GM21390 (cell line): Measurements from ENCODE around the gene ADCY1.
A peak's percentile ranks its signal among the peaks of the same experiment; 100 is the strongest.
"Not testable (repeated sequence)": the region's sequence is repeated elsewhere in the genome, so short reads cannot be mapped to it uniquely, and the experiment has no call there.

ENCODE experiments used
- ATAC-seq: cut with Tn5 transposase; IDR thresholded peaks from one replicate; pipeline ENCODE4 v1.9.1; 2021; ENCODE audit not compliant: unreplicated experiment

ADCY1 gene

DNA sequence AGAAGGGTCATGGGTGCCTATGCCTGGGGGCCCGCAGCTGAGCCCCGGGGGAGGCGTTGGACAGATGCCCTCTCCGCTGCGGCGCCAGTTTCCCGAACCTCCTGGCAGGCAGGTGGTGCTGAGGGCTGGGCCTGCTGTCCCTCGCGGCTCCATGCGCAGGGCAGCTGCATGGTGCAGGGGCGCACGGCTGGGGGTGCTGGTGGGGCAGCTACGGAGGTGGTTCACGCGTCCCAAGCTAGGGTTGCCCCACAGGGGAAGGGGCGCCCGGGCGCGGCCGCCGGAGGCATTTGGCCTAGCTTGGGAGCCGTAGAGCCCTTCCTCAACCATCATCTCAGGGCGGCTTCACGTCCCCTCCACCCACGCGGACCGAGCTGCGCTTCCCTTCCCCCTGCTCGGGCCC lies 152.7 kb downstream of the ADCY1 start:
- ATAC-seq, result no peak

- ATAC-seq, result not testable (repeated sequence)
Observed at GRCh38 chr7:45731692-45732443, 157.7 kb downstream of the ADCY1 start.

- not testable (repeated sequence) for ATAC-seq
Observed at GRCh38 chr7:45738920-45739319, 164.8 kb downstream of the ADCY1 start.

DNA sequence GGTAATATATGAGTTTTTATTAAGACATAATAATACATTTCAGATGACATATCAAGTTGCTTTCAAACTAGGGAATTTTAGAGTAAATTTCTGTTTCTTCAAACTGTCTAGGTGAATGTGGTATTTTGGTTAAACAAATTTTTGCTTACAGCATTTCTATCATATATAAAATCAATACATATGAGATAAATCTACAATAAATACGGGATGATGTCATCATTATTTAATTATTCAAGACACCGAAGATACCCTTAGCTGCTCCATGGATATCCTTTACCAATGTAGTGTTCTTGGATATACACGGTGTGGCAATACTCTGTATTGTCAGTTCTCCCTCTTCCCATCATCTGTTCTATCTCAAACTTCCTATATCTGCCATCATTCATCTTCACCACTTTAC lies 166.4 kb downstream of the ADCY1 start:
- ATAC-seq, result not testable (repeated sequence)

DNA sequence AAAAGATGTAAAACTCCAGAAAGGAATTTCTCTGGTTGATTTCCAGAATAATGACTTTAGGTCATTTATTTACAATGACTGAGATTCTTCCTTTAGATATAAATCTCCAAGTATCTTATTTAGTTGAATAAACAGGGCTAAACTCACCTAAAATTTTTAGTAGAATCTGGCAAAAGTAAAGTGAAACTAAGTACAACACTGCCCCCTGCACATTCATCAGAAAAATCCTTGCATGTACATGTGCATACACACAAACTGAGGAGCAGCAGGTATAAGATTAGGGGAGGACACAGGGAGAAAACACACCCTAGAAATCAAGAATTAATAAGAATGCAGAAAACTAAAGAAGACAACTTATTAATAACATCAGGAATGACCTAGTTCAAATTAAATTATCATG lies 174.8 kb downstream of the ADCY1 start:
- ATAC-seq, result not testable (repeated sequence)

DNA sequence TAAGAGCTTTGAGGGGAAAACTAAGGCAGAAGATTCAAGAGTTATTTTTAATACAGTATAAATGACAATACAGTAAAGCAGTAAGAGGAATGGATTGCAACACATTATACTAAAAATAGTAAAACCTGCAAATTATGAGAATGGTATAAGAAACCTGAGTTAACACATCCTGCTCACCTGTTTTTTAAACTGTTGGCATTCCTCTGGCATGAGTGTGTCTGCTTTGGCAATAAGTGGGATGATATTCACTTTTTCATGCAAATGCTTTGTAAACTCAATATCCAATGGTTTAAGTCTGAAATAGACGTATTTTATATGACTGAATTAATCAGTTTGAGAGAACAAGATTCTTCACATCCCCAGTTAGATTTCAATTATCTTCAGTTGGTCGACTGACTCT lies 177.2 kb downstream of the ADCY1 start:
- ATAC-seq, result not testable (repeated sequence)

DNA sequence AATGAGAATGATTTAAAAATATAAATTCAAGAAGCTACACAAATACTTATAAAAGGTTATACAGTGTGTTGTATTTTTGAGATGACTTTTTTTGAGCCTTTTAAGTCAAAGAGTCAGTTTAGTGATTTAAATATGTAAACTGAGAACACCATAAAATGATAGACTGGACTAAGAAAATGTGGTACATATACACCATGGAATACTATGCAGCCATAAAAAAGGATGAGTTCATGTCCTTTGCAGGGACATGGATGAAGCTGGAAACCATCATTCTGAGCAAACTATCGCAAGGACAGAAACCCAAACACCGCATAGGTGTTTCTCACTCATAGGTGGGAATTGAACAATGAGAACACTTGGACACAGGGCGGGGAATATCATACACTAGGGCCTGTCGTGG lies 182.2 kb downstream of the ADCY1 start:
- not testable (repeated sequence) for ATAC-seq

- ATAC-seq, result not testable (repeated sequence)
Observed at GRCh38 chr7:45756757-45757156, 182.6 kb downstream of the ADCY1 start.

DNA sequence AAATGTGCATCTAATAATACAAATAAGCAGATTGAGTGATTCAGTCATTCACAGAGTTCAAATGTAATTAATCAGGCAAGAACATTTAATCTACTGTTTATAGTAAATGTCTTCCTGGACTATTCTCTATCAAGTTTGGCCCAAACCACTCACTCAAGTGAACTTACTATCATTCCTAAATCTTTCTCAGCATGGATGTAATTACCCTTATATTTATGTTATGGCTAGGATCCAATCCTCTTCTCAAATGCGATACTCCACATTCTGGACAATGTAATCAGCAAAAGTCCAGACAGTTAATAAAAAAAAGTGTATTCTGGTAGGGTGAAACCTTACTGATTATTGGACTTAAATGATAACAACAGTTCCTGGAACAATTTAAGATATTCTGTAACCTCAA lies 185.3 kb downstream of the ADCY1 start:
- ATAC-seq, result not testable (repeated sequence)

DNA sequence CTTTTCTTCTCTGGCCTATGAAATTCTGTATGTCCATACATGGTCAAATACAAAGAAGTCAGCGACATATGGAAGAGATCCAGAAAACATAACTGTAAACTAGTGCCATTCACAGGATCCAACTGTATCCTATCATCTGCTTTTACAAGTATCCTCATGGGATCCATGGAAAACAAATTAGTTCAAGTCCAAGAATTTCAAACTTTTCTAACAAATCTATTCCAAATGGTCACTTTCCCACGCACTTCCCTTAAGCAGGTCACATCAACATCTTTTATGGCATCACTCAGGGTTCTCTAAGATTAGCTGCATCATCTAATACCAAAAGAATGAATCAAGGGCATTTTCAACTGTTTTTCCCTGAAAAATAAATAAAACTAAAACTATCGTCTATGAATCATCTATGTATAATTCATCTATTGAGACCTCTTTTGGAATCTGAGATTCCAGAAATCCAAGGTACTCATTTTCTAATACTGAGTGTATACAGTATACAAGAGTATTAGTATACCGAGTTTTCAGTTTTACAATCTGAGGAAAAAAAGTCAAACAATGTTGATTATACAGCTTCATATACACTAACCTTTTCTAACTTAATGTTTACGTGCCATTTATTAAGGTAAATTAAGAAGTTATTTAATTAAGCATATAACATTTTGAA lies 187.5 kb downstream of the ADCY1 start:
- ATAC-seq, result not testable (repeated sequence)

DNA sequence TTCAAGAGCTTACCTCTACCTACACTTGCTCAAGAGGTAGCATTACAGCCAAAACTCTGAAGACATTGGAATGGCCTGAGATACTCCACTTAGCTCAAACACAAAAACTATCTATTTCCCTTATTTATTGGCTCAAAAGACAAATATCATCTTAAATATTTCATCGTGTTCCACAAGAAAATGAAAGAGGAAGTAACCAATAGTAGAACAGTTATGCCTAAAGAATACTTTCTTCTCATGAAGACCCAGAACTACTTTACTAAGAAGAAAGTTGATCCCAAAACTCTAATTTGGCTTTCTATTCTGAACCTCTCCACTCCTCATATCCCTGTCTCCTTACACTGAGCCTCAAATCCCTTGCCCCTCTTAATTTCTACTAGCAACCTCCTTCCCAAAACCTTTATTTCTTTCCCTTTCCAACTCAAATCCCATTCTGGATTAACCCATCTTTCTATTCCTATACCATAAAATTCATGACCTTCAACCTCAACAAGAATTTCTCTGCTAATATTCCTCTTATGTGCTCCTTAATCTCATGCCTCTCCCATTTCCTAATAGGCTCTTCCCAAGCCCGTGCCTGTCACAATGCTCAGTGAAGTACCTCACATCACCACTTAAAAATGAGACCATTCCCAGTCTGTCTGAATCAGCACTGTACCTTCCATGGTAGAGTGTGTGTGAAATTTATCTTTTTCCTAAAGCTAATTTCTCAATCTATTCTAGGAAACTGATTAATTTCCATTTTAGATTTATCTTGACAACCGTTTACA lies 188.2 kb downstream of the ADCY1 start:
- ATAC-seq, result not testable (repeated sequence)

GRCh38 chr7:45768516-45769394 lies 194.6 kb downstream of the ADCY1 start:
- peak; percentile 100 for ATAC-seq

- not testable (repeated sequence) for ATAC-seq
Observed at GRCh38 chr7:45769626-45770025, 195.5 kb downstream of the ADCY1 start.
